ENCODE measurements around the gene ARHGEF37.
"Not testable (repeated sequence)": the region's sequence is repeated elsewhere in the genome, so short reads cannot be mapped to it uniquely, and the experiment has no call there.

Gene ARHGEF37, protein sequence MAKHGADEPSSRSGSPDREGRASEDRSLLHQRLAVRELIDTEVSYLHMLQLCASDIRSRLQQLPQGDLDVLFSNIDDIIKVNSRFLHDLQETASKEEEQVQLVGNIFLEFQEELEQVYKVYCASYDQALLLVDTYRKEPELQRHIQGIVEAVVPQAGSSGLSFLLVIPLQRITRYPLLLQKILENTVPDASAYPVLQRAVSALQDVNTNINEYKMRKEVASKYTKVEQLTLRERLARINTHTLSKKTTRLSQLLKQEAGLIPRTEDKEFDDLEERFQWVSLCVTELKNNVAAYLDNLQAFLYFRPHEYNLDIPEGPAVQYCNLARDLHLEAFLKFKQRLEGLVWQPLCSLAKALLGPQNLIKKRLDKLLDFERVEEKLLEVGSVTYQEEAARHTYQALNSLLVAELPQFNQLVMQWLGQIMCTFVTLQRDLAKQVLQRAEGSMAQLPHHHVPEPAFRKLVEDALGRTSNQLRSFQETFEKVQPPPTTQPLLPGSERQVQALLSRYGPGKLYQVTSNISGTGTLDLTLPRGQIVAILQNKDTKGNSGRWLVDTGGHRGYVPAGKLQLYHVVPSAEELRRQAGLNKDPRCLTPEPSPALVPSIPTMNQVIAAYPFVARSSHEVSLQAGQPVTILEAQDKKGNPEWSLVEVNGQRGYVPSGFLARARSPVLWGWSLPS

GRCh38 chr5:149581192-149581861 lies at the start of gene ARHGEF37:
ARHGEF37 (plus strand) TSS chr5:149581498; CDS start chr5:149597770, 16,272 bp downstream.
- peak in 13 of 14 donors; percentile 26 to 95 (median 79) for DNase-seq

DNA sequence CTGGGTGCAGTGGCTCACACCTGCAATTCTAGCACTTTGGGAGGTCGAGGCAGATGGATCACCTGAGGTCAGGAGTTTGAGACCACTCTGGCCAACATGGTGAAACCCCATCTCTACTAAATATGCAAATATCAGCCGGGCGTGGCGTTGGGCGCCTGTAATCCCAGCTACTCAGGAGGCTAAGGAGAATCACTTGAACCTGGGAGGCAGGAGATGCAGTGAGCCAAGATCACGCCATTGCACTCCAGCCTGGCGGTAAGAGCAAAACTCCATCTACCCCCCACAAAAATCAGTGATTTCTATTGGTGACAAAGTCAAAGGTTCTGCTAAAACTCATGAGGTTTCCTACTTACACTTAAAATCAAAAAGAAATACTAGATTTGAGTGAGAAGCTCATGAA lies 48.9 kb upstream of the ARHGEF37 start:
- no peak for DNase-seq

- not testable (repeated sequence) for DNase-seq
Measured at GRCh38 chr5:149535787-149536186, 45.5 kb upstream of the ARHGEF37 start.

GRCh38 chr5:149537374-149537975 lies 43.8 kb upstream of the ARHGEF37 start:
- DNase-seq = no peak

DNA sequence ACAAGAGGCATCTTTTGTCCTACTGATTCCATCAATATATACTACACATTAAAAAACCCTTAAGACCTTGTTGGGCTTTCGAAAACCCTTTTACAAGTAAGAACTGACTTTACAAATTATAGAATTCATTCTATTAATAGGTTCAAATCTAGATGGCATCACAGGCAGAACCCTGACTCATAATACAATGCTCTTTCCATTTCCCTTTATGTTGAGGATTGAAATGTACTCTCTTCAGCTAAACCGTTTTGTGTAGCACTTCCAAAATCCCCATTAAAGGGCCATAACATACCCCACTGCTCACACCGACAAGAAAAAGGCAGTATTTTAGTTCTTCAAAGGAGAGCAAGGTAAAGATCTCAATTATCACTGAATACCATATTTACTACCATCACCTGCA lies 41.2 kb upstream of the ARHGEF37 start:
- DNase-seq = no peak

DNA sequence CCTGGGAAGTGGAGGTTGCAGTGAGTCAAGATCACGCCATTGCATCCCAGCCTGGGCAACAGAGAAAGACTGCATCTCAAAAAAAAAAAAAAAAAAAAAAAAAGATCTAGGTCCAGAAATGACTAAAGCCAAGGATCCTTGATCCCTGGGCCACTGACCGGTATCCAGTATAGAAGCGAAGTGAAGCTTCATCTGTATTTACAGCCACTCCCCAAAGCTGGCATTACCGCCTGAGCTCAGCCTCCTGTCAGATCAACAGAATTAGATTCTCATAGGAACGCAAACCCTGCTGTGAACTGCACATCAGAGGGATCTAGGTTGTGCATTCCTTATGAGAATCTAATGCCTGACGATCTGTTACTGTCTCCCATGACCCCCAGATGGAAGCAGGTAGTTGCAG lies 39.4 kb upstream of the ARHGEF37 start:
- no peak for DNase-seq

- no peak for DNase-seq
Measured at GRCh38 chr5:149543361-149544027, 37.8 kb upstream of the ARHGEF37 start.

DNA sequence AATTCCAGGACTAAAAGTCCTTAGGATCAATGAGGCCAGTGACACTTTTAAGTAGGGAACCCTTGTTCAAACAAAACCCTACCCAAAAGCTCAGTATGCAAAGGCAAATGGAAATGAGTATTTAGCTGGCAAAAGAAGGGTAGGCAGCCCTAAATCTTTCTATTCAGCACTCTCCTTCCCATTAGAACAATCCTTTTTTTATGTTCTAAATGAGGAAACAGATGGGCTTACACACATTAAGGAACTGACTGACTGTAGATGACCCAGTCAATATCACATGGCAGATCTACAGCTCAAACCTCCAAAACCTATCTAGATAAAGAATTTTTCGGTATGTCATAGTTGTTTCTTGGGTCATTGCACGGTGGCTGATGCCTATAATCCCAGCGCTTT lies 37.3 kb upstream of the ARHGEF37 start:
- DNase-seq = no peak

GRCh38 chr5:149545327-149545726 lies 36.0 kb upstream of the ARHGEF37 start:
- no peak for DNase-seq

DNA sequence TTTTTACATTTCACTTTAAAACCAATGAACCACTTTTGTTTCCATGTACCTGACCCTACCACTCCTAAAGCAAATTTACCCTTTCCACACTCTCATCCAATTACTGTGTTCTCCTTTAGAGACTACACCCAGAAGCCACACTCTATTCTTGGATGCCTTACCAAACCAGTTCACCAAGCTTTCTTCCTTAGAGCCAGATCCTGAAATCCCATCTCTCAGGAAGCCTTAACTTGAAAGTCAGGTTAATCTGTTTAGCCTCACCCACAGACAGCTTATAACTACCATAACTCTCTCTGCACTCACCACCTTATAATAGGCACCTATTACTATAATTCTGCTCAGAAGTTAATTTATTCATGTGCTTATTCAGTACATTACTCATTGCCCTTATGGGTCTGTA lies 34.3 kb upstream of the ARHGEF37 start:
- DNase-seq = no peak

GRCh38 chr5:149549461-149550267 lies 31.6 kb upstream of the ARHGEF37 start:
- peak in 10 of 14 donors; percentile 14 to 65 (median 36) for DNase-seq

DNA sequence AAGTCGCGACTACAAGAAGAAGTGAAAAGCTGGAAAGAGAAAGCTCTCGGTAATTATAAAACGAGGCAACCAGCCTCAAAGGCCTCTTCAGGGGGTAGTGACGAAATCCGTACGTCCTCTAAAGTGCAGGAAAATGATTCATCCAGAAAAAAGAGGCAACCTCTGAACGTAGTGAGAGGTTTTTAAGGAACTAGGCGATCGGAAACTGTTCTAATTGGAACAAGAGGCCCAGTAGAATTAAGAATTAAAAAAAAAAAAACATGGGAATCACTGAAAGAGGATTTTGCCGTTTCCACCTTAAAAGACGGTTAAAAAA lies 31.1 kb upstream of the ARHGEF37 start:
- no peak for DNase-seq

DNA sequence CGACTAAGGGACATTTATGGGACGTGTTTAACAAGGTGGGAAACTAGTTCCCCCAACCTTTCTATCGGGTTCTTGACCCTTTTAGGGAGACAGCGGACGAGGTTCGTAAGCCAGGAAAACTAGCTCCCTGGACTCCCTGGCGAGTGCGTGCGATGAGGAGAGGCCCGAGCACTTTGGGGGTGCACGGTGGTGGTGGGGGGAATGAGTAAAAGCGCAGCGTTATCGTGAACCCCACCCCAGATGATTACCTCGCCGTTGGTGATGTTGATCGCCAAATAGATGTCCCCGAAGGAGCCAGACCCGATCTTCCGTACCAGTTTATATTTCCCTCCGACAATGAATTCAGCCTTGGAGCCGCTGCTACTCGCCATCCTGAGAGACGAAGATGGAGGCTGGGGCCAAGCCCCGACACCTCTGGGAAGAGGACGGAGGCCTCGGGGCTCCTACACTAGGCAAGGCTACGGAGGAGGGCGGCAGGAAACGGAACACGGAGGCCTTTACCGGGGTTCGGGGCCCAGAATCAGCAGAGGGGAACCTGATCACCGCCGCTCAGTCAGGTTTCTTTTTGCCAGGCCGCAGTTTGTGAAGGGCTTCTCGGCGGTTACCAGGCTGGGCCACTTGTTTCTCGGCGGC lies 30.6 kb upstream of the ARHGEF37 start:
- peak in 4 of 14 donors; percentile 33 to 69 (median 56) for DNase-seq

GRCh38 chr5:149551227-149552037 lies 29.9 kb upstream of the ARHGEF37 start, which contains the start of gene CSNK1A1:
CSNK1A1 (minus strand) TSS chr5:149551439; CDS start chr5:149550964, 475 bp downstream.
- DNase-seq = peak; percentile 95 to 99 (median 97)

DNA sequence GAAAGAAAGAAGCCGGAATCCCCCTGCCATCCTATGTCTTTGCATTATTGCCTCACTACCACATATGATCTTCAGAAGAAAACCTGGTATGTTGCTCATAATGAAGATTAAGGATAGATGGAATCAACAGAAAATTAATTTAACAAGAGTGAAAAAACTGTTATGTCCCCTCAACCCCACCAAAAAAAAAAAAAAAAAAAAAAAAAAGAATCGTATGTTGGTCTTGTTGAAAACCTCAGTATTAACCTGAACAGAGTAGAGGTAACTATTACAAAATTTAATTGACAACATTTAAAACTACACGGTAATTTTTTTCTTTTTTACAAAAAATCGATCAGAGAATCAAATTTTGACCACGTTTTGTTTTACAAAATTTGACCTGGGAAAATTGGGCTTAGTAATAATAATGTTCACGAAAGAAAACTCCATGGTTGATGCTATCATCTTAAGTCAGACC lies 29.2 kb upstream of the ARHGEF37 start:
- no peak for DNase-seq

DNA sequence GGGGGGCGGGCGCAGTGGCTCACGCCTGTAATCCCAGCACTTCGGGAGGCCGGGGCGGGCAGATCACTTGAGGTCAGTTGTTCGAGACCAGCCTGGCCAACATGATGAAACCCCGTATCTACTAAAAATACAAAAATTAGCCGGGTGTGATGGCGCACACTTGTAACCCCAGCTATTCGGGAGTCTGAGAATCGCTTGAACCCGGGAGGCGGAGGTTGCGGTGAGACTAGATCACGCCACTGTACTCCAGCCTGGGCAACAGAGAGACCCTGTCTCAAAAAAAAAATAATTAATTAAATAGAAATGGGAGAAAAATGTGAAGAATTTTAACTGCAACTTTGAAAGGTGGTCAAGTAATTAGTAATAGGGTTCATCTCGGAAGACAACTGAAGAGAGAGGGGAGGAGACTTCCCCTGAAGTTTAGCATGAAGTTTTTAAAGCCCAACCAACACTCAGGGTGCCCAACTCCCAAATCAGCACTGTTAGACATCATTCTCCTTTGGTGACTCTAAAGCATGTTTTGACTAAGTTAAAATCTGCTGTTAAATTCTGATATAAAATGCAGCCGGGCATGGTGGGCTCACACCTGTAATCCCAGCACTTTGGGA lies 28.6 kb upstream of the ARHGEF37 start:
- no peak for DNase-seq

DNA sequence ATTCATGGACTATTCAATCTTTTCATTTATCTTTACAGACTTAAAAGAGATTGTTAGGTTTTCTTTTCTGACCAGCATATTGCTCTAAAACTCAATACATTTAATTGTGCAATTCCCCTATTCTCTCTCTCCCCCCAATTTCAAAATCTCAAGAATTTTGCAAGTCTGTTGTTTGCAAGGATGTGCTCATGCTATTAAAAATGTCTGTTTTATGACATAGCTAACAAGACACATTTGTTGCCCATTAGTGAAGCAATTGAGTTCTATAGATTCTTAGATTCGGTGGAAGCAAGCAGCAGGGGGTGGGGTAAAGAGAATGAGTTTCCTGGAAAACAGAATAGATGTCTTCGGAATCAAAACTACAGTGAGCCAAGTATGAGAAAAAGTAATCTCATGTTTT lies 21.6 kb upstream of the ARHGEF37 start:
- no peak for DNase-seq

DNA sequence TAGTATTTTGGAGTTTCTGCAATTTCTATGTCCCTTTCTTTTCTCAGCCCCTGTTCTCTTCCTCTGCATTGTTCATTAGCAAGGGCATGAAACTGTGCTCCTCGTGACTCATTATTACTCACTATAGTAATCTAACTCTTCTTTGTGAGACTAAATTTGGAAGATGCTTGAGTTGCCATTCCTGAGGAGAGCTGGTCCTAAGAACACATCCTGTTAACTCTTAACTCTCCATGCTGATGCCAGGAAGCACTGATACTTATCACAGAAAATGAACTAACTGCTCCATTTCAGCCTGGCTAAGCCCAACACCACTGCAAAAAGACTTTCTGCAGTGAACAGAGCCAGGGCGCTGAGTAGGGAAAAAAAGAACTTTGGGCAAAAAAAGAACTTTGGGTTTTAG lies 19.4 kb upstream of the ARHGEF37 start:
- DNase-seq = no peak

DNA sequence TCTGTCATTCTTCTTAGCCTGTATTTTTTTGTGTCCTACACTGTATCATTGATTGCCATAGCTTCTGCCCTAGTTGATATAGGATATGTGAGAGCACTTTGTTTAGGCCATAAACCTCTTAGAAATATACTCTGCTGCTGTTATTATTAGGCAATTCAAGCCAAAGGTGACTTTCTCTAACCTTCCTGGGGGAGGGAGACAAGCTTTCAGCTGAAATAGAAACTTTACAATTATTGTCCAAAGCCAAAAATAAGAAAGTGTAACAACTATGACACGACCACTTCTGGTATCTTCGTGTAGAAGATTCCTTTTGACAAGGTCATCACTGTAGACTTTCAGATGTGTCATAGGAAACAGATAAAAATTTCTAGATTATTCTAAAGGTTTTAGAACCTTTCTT lies 17.8 kb upstream of the ARHGEF37 start:
- no peak for DNase-seq

All from C1 segment of cervical spinal cord (tissue), 14 donors.